Umbilical cord (tissue), 2 donors: ENCODE data around the gene PRPF40A. TPM values are rescaled to one million over a fixed set of nuclear protein-coding genes. Genes with fewer than 3 reads are reported as not detected.

Experiments used
- DNase-seq: peaks from one replicate; pipeline ENCODE4 v3.0.0-alpha.2; 2015; ENCODE audit warnings: low spot score
- total RNA-seq: library from RNA; depleted of rRNA; stranded (reverse); fragments of >200 nt; gene quantifications from one replicate; pipeline ENCODE4 v1.2.3, GENCODE V29; 2014; ENCODE audit warnings: low replicate concordance; ENCODE audit not compliant: insufficient read depth

The PRPF40A gene
- total RNA-seq, 1 donor from 2014 or later, result 92.9 TPM

DNA sequence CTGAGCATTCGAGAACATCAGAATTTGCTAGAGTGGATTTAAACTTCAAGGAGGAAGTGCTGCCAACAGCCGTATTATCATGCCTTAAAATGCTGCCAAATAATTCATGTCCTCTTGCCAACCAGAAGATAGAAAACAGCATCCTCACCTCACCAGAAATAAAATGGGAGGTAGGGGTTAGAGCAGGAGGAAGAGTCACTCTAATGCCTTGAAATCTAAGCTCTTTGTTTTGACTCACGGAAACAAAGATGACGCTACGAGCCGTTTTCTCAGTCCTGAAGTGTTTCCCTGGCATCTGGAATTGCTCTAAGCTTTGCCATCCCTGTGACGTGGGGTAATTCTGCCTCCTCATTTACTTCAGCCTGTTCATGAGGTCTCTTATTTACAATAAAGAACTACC, 97.1 kb downstream of the PRPF40A start:
- DNase-seq, result peak; percentile 73

DNA sequence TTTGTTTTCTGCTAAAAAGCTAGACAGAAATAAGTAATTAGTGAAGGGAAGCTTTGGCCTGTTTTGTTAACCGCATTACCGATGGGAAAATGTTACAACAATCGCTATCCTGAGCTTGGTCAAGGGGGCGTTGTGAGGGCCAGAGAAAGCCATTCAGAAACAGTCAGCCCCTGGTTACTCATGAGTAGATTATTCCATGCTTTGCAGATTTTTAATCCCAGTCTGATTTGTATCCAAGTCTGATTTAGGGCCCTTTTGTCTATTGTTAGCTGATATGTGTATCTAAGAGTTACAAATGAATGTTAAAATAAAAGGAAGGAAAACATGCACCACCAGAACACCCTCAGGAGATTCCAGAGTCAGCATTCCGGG, 99.1 kb downstream of the PRPF40A start:
- no peak for DNase-seq

DNA sequence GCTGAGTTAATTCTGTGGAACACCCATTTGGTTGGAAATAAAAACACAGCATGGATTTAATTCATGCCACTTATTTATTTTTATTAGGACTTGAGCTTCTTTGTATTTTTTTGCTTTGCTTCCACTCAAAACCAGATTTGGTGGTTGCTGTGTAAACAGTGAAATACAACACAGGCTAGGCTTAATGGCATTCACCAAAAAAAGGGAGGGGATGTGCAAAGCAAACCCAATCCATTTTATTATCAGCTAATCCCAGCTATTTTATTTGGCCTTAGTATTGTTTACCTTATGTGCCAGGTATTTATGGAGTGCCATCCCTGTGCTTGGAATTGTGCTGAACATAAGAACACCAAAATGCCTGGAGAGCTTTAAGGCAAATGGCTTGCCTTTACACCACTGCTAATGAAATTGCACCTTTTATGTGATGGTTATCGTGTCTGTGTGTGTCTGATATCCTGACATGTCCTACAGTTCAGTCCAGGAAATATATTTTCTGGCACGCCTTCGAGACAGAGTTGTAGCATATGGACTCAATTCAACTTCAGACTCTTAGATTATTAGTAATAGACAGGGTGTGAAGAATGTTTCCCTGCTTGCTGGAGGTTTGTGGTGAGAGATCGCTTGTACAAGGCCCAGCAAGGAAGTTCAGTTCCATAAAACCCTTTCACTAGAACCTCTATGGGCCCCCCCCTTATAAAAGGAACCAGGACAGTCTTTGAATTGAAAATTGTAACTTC, 99.6 kb downstream of the PRPF40A start:
- DNase-seq, result no peak

DNA sequence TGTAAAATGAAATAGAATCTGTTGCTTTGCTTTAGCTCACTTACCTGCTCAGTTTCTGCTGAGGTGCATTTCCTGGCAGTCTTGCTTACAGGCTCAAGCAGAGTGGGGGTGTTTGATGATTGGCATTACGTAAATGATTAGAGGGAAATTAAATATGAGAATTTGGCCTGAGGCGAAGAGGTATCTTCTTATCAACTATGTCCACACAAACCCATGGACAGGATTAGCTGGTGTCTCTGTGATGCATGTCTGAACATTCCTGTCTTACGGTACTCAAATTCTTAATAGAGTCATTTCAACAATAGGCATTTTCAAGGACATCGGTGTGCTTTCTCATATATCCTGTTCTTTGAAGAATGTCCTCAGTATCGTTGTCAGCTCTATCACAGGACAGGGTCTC, 102.1 kb downstream of the PRPF40A start:
- no peak for DNase-seq

DNA sequence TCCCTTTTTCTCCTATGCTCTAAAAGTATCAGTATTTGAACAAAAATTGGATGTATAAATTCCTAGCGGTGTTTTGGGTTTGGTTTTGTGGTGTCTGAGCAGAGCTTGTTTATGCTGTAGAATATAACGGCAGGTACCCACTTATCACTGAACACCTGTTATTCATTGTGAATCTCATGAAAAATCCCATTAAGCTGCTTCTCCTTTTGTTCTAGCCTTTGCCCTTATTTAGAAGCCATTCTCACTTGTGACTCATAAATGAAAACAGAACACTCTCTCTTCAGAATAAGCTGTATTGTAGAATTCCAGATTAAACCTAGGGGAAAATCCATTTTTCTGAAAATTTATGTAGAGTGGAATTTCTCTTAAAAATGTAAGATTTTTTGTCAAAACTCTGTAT, 104.0 kb downstream of the PRPF40A start:
- no peak for DNase-seq

DNA sequence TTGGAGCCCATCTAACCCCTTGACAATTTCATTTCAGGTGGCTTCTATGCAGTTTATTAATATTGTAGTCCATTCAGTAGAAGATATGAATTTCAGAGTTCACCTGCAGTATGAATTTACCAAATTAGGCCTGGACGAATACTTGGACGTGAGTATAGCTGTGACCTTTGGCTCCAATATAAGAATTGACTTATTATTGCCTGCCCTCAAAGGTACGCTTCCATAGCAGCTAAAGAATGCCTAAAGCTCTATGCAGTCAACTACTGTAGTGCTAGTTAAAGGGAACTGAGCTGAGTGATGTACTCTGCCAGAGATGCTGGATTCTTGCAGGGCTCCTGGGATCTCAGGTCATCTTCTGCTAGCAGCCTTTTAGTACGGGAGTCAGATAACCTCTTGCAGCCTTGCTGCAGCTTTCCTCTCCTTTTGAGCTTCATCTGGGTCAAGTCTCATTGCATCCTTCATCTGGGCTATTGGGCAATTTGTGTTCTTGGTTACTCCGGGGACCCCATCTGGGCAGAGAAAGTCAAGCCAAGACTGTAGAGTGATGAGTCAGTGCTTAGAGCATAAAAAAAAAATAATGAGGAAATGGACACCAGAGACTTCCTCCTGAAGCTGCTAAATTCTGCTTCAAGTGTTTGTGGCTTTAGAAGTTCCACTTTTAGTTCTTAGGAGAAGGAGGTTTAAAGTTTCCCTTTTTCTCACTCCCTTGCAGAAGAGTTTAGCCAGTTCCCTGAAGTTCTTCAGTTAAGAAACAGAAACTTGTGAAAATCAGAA, 105.6 kb downstream of the PRPF40A start:
- peak; percentile 70 for DNase-seq

DNA sequence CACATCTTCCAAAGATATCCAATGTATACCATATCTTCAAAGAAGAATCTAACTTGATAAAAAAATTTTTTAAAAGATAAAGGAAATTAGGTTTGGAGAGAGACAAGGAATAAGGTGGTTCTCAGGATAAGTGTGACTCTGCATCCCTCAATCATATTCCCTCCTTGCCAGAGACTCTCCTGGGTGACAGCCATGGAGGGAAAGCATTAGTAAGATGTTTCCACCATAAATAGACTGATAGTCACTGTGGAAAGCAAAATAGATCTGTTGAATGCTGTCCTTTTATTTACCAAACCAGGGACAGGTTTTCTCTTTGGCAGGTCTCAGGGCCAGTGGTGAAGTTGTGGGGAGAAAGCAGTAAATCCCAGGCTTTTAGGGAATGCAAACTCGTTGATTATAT, 107.6 kb downstream of the PRPF40A start:
- no peak for DNase-seq

DNA sequence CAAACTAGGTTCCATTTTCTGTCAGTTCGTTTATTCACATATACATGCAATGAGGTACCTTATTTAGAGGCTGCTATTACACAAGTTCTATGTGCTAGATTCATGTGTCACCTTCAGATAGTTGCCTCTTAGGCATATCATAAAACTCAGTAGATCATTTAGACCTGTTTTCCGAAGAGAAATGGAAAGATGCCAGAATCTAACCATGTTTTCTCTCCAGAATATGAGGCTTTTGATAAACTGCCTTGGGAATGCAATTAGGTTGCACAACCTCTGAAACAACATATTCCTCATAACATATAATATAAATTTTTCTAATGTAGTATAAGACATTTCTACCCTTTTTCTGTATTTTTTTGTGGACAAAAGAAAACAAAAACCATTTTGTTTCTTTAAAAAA, 108.1 kb downstream of the PRPF40A start:
- DNase-seq, result peak; percentile 28

DNA sequence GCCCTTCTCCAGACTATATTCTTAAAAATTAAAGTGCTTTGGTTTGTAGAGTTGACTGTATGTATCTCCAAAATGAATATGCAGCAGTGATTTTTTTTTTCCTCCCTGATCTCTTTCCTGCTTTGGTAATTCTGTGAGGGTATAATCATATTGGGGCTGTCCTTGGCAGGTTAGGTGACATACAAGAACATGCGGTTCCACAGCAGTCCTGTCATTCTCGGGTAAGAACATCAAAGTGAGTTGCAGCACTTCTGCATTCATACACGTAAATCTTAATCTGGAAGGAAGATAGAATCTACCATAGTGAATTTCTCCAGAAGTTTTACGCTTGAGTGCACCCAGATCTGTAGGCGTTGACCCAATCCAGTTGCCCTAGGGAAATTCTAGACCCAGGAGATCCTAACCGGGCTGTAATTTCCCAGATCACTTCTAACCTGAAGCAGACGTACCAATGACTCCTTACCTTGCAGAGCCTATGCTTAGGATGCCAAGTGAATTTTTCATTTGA, 109.4 kb downstream of the PRPF40A start:
- DNase-seq, result no peak

DNA sequence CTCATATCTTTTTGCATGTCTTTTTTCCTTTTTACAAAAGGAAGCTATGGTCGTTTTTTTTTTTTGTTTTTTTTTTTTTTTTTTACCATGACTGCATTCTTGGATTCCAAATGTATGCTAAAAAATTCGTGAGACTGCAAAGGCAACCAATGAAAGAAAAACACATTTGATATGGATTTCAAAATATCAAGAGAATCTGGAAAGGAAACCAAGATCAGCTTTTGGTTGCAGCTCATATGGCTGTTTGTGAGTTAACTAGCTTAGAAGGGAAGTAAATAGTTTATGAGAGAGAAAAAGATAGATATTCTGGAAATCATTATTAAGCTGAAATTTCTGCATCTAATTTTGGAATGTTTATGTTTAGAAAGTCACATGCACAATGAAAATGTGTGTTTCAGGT, 110.3 kb downstream of the PRPF40A start:
- DNase-seq, result no peak

DNA sequence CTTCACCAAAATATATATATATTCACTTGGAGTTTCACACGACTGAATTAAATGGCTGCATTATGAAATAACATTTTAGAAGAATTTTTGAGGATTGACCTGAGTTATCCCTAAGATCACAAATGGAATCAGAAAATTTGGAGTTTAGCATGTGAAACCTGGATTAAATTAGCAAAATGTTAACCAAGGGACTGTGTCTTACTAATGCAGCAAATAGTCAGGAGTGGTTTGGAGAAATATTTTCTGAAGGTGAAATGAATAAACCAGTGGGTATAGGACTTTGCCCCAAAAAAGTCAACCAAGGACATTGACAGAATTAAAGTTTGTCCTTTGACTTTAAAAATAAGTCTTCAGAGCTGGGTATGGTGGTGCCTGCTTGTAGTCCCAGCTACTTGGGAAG, 111.2 kb downstream of the PRPF40A start:
- DNase-seq, result no peak

DNA sequence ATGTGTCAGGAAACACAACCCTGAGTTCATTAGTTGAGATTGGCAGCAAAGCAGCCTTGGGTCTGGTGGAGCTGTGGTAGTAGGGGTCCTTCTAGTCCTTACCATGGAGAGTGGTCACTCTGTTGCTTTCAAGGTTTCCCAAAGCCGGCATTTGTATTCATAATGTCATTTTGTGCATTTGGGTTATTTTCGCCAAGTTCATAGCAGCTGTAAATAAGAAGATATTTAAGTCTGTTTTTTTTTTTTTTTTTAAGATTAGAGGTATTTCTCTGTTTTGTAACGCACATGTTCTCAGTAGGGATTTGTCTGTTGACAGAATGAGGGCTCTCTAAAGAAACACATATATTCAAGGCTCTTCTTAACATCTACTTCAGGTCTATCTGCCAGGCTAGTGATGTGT, 114.1 kb downstream of the PRPF40A start:
- no peak for DNase-seq

DNA sequence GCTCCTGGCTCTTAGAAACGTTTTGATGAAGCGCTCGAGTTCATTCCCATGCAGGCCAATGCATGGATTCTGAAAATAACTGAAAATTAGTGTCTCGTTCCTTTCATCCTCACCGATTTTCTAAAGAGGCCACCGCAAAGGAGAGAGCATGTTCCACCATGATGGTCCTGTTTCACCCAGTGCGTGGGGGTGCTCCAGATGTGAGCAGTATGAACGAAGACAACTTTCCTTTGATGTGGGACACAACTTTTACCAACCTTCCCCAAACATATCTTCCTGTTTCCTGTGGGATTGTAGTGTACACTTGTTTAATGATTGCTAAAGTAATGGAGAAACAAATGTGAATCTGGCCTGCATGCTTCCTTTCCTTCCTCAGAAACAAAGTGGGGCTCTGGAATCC, 114.5 kb downstream of the PRPF40A start:
- DNase-seq, result no peak

Other genes starting within 250 kb of the PRPF40A start
- gene ARL6IP6, start 1.2 kb upstream of the PRPF40A start, total RNA-seq, result 36.8 TPM